Loucy (cell line): ENCODE data around the gene MLH1.

Experiments used
- H2AFZ ChIP-seq: fragments of 200-600 bp; sonication (generic); 2 replicates; pipeline ENCODE4 v1.6.0; 2016; ENCODE audit warnings: antibody characterized with exemption, mild to moderate bottlenecking, low read length, moderate library complexity
- H3F3A ChIP-seq: fragments of 200-600 bp; 2 replicates; pipeline ENCODE4 v1.6.0; 2016; ENCODE audit warnings: antibody characterized with exemption, low read depth, mild to moderate bottlenecking
- H3K27me3 ChIP-seq: fragments of 200-600 bp; sonication (generic); 2 replicates; pipeline ENCODE4 v1.6.1; 2014; ENCODE audit warnings: low read length, mild to moderate bottlenecking; ENCODE audit not compliant: insufficient read depth, poor library complexity, severe bottlenecking
- H3K36me3 ChIP-seq: fragments of 200-600 bp; sonication (generic); 2 replicates; pipeline ENCODE4 v1.6.1; 2016; ENCODE audit warnings: low read length; ENCODE audit not compliant: insufficient read depth
- H3K4me1 ChIP-seq: fragments of 200-600 bp; sonication (generic); 2 replicates; pipeline ENCODE4 v1.5.1; 2014; ENCODE audit warnings: low read length, mild to moderate bottlenecking; ENCODE audit not compliant: insufficient read depth, poor library complexity, severe bottlenecking
- H3K4me2 ChIP-seq: fragments of 200-600 bp; sonication (generic); 2 replicates; pipeline ENCODE4 v1.6.0; 2014; ENCODE audit warnings: antibody characterized with exemption, low read length, low read depth, mild to moderate bottlenecking; ENCODE audit not compliant: poor library complexity, severe bottlenecking
- H3K4me3 ChIP-seq: fragments of 200-600 bp; sonication (generic); 2 replicates; pipeline ENCODE4 v1.5.1; 2014; ENCODE audit warnings: low read length, mild to moderate bottlenecking, mixed read lengths; ENCODE audit not compliant: poor library complexity, severe bottlenecking
- H3K79me2 ChIP-seq: fragments of 200-600 bp; sonication (generic); 2 replicates; pipeline ENCODE4 v1.6.1; 2014; ENCODE audit warnings: low read length; ENCODE audit not compliant: insufficient read depth
- H3K9ac ChIP-seq: fragments of 200-600 bp; sonication (generic); 2 replicates; pipeline ENCODE4 v1.6.0; 2014; ENCODE audit warnings: mild to moderate bottlenecking, low read depth, low read length, moderate library complexity; ENCODE audit not compliant: poor library complexity, severe bottlenecking
- H3K9me2 ChIP-seq: fragments of 200-600 bp; sonication (generic); replicated peaks from 2 replicates; pipeline ENCODE4 v1.6.1; 2016; ENCODE audit warnings: low read depth, low read length, mixed read lengths
- H3K9me3 ChIP-seq: fragments of 200-600 bp; sonication (generic); 2 replicates; pipeline ENCODE4 v1.6.1; 2014; ENCODE audit warnings: mild to moderate bottlenecking, antibody characterized with exemption, low read length, low read depth; ENCODE audit not compliant: insufficient read depth
- H4K20me1 ChIP-seq: fragments of 200-600 bp; sonication (generic); 2 replicates; pipeline ENCODE4 v1.6.0; 2014; ENCODE audit warnings: antibody characterized with exemption, low read length, mild to moderate bottlenecking; ENCODE audit not compliant: insufficient read depth, poor library complexity, severe bottlenecking
- EZH2phosphoT487 ChIP-seq: fragments of 200-600 bp; IDR thresholded peaks from 2 replicates; pipeline ENCODE4 v1.6.1; 2018; ENCODE audit warnings: antibody characterized with exemption, mild to moderate bottlenecking, moderate library complexity, borderline replicate concordance
- TF ChIP-seq, protein P1 (sequence below): fragments of 200-600 bp; sonication (generic); conservative IDR thresholded peaks from 2 replicates; pipeline ENCODE4 v1.5.1; 2014; ENCODE audit warnings: mild to moderate bottlenecking, antibody characterized with exemption, low read length

The MLH1 gene

DNA sequence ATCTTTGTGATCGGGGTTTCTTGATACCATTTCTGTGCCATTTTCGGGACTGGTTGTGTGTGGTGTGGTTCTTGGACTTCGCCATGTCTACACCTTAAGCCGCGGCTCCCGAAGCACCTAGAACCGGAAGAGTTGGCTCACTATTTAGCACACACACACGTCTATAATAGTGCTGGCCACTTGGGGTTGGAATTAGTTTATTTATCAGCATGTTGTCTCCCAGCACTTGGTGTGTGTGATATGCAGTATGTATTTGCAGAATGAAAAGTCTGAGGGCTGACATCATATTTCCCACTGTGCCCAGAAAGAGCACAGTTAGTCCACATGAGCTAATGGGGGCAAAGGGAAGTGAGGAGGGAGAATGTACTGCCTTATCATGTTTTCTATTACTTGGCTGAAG lies 23.6 kb downstream of the MLH1 start:
- no peaks in the 10 kb centered on the region for H3K27me3 ChIP-seq
- no peak overlapping the region for H2AFZ ChIP-seq
- no peak overlapping the region for H3K4me2 ChIP-seq
- no peaks in the 10 kb centered on the region for H3K9me3 ChIP-seq
- no peaks in the 10 kb centered on the region for H4K20me1 ChIP-seq
- H3K9me2 ChIP-seq = no peaks in the 10 kb centered on the region
- no peak for TF ChIP-seq EZH2phosphoT487
- TF ChIP-seq, protein P1, sequence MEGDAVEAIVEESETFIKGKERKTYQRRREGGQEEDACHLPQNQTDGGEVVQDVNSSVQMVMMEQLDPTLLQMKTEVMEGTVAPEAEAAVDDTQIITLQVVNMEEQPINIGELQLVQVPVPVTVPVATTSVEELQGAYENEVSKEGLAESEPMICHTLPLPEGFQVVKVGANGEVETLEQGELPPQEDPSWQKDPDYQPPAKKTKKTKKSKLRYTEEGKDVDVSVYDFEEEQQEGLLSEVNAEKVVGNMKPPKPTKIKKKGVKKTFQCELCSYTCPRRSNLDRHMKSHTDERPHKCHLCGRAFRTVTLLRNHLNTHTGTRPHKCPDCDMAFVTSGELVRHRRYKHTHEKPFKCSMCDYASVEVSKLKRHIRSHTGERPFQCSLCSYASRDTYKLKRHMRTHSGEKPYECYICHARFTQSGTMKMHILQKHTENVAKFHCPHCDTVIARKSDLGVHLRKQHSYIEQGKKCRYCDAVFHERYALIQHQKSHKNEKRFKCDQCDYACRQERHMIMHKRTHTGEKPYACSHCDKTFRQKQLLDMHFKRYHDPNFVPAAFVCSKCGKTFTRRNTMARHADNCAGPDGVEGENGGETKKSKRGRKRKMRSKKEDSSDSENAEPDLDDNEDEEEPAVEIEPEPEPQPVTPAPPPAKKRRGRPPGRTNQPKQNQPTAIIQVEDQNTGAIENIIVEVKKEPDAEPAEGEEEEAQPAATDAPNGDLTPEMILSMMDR = no peak
- no peaks in the 10 kb centered on the region for H3K4me1 ChIP-seq
- no peaks in the 10 kb centered on the region for H3K79me2 ChIP-seq
- no peaks in the 10 kb centered on the region for H3F3A ChIP-seq
- H3K4me3 ChIP-seq = no peak overlapping the region
- H3K9ac ChIP-seq = no peak overlapping the region
- H3K36me3 ChIP-seq = peaks cover 86% of the 10 kb centered on the region; the same call in 1 of the 2 replicates

DNA sequence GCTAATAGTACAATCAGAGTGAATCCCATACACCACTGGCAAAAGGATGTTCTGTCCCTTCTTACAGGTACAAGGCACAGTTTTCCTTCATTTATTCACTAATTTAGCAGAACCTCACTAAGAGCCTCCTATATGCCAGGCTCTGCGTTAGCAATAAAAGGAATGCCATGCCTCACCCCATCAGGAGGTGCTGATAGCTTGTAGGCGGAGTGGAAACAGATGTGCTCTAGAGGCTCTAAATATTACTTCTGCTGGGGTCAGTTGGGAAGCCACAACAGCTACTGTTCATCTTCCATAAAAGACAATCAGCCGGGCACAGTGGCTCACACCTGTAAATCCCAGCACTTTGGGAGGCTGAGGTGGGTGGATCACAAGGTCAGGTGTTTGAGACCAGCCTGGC lies 24.4 kb downstream of the MLH1 start:
- Histone ChIP-seq H3K4me1 (no peaks in the 10 kb centered on the region), H3K9me2 (no peaks in the 10 kb centered on the region), H2AFZ (no peak overlapping the region), H3K9ac (no peak overlapping the region), H3K36me3 (peaks cover 85% of the 10 kb centered on the region; the same call in 1 of the 2 replicates), H3K4me2 (no peak overlapping the region), H4K20me1 (no peaks in the 10 kb centered on the region), H3K9me3 (no peaks in the 10 kb centered on the region), H3K27me3 (no peaks in the 10 kb centered on the region), H3F3A (no peaks in the 10 kb centered on the region), H3K4me3 (no peak overlapping the region), H3K79me2 (no peaks in the 10 kb centered on the region)
- no peak for TF ChIP-seq EZH2phosphoT487
- TF ChIP-seq, protein P1 = no peak

DNA sequence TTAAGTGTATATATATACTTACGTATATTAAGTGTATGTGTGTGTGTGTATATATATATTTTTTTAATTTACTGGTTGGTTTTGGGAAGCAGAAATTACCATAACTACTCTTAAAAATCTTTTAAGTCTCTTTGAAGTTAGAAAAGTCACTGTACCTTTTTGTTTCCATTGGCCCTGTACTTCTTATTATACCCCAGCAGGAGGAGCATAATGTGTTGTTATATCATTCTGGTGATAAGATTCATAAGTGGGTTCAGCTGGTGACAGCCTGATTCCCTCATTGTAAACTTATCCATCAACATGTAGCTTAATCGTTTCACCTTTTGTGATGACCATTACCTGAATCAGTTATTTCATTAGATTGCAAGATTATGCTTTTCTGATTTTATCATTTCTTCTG lies 30.8 kb downstream of the MLH1 start:
- peaks cover 83% of the 10 kb centered on the region; the same call in 1 of the 2 replicates for H3K36me3 ChIP-seq

More for the DNA sequence above, 30.8 kb downstream of the MLH1 start:
- Histone ChIP-seq H3K9ac (no peak overlapping the region), H3K79me2 (no peaks in the 10 kb centered on the region), H3K4me2 (no peak overlapping the region), H3K9me3 (no peaks in the 10 kb centered on the region), H3F3A (no peaks in the 10 kb centered on the region), H2AFZ (no peak overlapping the region), H4K20me1 (no peaks in the 10 kb centered on the region), H3K9me2 (no peaks in the 10 kb centered on the region), H3K4me3 (no peak overlapping the region), H3K27me3 (no peaks in the 10 kb centered on the region), H3K4me1 (peaks cover 4% of the 10 kb centered on the region)
- no peak for TF ChIP-seq EZH2phosphoT487
- TF ChIP-seq, protein P1 = peak; percentile 64
